SK-N-MC (cell line): ENCODE results near the gene RBKS.

Experiments used
- EZH2 ChIP-seq: fragments of 200-600 bp; sonication (generic); IDR thresholded peaks from one replicate; pipeline ENCODE4 v1.6.1; 2017; ENCODE audit warnings: antibody characterized with exemption
- FOXP2 ChIP-seq: optimal IDR thresholded peaks from 2 replicates; pipeline ENCODE3; 2011; ENCODE audit warnings: mild to moderate bottlenecking, moderate library complexity; ENCODE audit not compliant: insufficient read depth; ENCODE audit errors: extremely low read length, control extremely low read depth
- POLR2AphosphoS5 ChIP-seq: IDR thresholded peaks from 2 replicates; pipeline ENCODE4 v1.6.1; 2012; ENCODE audit warnings: mild to moderate bottlenecking, low read depth, low read length, borderline replicate concordance

DNA sequence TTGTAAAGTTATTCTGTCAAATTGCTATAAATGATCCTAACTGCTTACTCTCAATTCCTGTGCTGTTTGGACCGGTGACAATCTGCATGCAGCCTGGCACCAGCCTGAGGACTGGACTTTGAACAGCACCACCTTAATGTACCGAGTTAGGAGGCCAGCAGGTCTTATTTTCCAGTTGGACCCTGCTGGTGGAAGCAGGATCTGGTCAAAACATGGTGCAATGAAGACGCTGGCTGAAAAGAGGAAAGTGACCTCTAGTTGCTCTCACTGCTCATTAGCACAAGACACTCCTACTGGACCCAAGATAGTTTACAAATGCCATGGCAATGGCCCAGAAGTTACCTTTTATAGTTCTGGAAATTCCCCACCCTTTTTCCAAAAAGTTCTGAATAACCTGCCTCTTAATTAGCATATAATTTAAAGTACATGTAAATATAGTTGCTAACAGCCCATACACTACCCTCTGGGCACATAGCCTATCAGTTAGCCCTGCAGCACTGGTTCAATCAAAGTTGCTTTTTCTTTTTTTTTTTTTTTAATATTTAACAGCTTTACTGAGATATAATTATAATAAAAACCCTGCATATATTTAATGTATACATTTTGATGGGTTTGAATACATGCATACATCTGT lies 35.8 kb downstream of the RBKS start:
- TF ChIP-seq POLR2AphosphoS5 (no peak), EZH2 (no peak), FOXP2 (no peak)
